Measurements from ENCODE around the gene TUBB2A.
"Not testable (repeated sequence)": the region's sequence is repeated elsewhere in the genome, so short reads cannot be mapped to it uniquely, and the experiment has no call there.

Gene TUBB2A

GRCh38 chr6:3157131-3157933, at the start of gene TUBB2A:
TSS of gene TUBB2A (minus strand) at chr6:3157544. CDS start at chr6:3157463, 81 bp downstream.
- DNase-seq = peak; percentile 10 to 85 (median 74)

DNA sequence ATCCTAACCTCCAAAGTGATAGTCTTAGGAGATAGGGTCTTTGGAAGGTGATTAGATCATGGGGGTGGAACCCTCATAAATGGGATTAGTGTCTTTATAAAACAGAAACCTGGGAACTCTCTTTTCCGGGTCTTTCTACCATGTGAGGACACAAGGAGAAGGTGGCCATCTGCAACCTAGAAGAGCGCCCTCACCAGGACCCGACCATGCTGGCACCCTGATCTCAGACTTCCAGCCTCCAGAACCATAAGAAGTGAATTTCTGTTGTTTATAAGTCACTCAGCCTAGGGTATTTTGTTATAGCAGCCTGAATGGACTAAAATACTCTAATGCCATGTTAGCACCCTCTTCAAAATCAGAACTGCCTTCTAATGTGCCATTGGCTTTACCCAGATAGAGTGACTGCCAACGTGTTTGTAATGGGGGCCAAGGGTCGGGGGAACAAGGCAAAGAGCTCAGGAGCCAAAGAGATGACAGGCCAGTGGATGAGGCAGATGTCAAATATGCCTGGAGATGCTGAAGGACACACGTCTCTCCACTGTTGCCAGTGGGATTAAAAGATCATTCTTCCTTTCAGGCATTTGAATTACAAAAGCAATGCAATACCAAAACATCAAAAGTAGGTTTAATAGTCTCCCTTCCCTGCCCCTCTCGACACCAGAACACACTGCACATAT, 49.1 kb upstream of the TUBB2A start:
- DNase-seq = no peak

DNA sequence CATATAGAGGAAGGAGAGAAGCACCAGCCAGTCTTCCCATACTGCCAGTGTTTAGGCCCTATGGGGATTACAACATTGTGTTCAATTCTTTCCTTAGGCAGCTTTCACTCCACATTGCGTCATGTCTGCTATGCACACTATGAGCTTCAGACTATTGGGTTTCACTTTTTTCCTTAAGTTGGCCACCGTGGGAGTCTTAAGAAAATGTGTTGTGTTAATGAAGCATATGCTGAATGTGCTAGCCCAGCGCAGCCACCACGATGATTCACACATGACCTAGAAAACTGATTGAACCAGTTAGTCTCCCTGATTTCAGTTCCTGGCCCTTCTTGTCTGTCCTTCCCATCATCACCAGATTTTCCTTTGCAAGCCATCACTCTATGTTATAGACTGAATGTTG, 48.6 kb upstream of the TUBB2A start:
- no peak for DNase-seq

GRCh38 chr6:3204921-3205320, 47.6 kb upstream of the TUBB2A start:
- DNase-seq = no peak

DNA sequence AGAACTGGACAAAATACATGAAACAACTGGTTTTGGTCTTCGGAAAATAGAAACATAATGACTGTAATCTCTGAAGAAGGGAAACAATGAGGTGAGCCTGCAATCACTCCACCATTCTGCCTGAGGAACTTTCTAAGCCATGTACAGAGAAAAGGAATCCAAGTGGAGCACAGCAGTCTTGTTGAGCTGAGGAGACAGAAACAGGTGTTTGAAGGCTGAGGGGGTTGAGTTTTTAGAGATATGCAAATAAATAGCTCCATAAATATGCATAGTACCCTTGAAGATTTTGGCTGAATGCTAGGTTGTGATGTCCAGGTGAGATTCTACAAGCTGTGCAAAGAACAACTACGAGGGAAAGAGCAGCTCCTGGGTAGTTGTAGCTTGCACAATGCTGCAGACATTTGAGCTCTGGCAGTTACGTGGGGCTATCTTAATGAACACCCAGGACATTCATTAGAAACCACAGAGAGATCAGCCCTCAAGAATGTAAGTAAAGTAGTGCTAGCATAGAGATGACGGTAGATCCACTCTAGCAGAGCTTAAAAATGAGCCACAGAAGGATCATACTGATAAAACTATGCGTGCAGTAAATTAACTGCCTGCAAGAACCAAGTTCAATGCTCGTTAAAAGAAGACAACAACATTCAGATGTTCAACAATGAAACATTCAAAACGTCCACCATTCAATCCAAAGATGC, 45.8 kb upstream of the TUBB2A start:
- no peak for DNase-seq

- DNase-seq = no peak
Observed at GRCh38 chr6:3201388-3201787, 44.0 kb upstream of the TUBB2A start.

DNA sequence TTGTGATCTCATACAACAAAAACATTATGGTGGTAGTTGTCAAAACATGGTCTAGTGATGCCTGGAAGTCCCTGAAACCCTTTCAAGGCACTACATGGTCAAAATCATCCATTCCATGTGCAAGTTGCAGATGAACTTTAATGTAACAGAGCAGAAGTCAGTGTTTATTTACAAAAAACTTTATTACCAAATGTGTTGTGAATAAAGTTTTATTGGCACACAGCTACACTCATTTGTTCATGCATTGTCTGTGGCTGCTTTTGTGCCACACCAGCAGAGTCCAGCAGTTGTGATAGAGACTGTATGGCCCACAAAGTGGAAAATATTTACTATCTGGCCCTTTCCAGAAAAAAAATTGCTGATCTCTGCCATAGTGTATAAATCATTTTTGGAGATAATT, 43.3 kb upstream of the TUBB2A start:
- no peak for DNase-seq

DNA sequence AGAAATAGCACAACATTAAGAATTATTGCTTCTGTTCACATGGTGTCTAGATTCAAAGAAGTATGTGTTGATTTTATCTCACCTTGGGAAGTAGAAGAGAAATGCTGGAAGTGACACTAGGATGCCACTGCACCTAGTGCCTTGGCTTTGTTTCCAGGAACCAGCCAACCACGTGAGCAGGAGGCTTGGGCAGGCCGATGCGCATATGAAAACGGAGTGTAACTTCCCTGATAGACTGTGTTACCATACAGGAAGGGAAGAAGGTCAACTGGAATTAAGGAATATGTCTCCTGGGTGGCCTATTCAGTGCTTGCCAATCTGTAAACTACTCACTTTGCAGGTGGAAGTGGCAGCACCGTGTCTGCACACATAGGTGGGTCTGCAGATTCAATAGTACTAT, 42.0 kb upstream of the TUBB2A start:
- no peak for DNase-seq

- not testable (repeated sequence) for DNase-seq
Observed at GRCh38 chr6:3197734-3198133, 40.4 kb upstream of the TUBB2A start.

- DNase-seq = no peak
Observed at GRCh38 chr6:3196770-3197169, 39.4 kb upstream of the TUBB2A start.

- DNase-seq = peak in 10 of 14 donors; percentile 17 to 68 (median 48)
Observed at GRCh38 chr6:3195695-3196497, 38.6 kb upstream of the TUBB2A start.

DNA sequence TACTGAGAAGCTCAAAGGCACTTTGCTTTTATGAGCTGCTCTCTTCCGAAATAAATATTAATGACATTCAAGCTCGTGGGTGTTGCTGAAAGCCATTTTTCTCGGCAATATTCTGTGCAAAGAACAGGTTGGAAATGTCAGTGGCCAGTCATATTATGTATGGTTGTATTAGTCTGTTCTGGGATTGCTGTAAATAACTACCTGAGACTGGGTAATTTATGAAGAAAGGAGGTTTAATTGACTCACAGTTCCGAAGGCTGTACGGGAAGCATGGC, 38.0 kb upstream of the TUBB2A start:
- no peak for DNase-seq

GRCh38 chr6:3194535-3195419, 37.4 kb upstream of the TUBB2A start:
- DNase-seq = peak in 12 of 14 donors; percentile 35 to 84 (median 68)

GRCh38 chr6:3193102-3193849, 35.9 kb upstream of the TUBB2A start:
- peak in 5 of 14 donors; percentile 5 to 36 (median 12) for DNase-seq

- no peak for DNase-seq
Observed at GRCh38 chr6:3190779-3191178, 33.4 kb upstream of the TUBB2A start.

DNA sequence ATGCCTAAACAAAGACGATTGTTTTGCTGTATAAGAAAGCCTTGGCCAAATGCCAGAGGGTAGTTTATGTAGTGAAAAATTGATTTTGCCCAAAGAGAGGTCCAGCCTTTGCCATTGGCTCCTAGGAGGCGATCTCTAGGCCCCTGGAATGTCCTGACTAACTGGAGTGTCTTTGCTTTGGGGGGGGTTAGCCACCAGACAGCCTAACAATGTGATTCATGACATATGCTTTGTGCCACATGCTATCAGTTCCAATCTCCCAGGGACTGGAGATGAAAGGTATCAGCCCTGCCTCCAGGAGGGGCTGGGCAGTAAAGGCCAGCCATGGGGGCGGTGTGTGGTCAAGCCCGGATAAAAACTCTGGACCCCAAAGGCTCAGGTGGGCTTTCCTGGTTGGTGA, 32.7 kb upstream of the TUBB2A start:
- DNase-seq = no peak

DNA sequence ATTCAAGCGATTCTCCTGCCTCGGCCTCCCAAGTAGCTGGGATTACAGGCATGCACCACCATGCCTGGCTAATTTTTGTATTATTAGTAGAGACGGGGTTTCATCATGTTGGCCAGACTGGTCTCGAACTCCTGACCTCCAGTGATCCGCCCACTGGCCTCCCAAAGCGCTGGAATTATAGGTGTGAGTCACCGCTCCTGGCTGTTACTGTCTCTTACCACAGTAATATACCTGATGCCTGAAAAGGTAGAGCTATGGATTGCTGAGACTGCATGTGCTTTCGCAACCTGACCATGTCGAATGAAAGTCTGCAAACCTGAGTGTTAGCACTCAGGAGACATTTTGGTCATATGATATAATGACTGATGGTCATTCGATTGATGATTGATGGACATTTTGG, 31.8 kb upstream of the TUBB2A start:
- DNase-seq = not testable (repeated sequence)

- no peak for DNase-seq
Observed at GRCh38 chr6:3188262-3188661, 30.9 kb upstream of the TUBB2A start.

GRCh38 chr6:3186974-3187382, 29.6 kb upstream of the TUBB2A start:
- DNase-seq = no peak

GRCh38 chr6:3183066-3183465, 25.7 kb upstream of the TUBB2A start:
- no peak for DNase-seq

DNA sequence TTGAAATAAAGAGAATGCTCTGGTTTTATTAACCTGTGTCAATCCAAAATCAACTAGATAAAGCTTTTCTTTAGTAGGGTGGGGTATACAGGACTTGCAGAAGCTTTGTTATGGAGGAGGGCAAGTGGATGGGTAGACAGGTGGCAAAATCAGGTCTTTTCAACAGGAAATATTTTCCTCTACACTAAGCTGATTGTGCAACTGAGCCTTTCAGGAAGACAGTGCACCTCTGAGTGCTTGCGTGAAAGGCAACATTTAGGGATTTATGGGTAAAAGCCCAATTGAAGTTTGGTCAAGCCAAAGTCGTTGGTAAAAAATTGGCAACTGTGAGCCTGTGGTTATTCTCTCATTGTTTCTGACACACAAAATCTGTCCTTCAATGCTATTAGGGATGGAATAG, 23.8 kb upstream of the TUBB2A start:
- no peak for DNase-seq

Measured in C1 segment of cervical spinal cord (tissue), 14 donors.